Fibroblast of skin of back (primary cell): Measurements from ENCODE around the gene THOC6.
A peak's percentile ranks its signal among the peaks of the same experiment; 100 is the strongest.

Experiments
- DNase-seq: peaks from one replicate; pipeline ENCODE4 v3.0.0-alpha.2; 2013

THOC6 gene

DNA sequence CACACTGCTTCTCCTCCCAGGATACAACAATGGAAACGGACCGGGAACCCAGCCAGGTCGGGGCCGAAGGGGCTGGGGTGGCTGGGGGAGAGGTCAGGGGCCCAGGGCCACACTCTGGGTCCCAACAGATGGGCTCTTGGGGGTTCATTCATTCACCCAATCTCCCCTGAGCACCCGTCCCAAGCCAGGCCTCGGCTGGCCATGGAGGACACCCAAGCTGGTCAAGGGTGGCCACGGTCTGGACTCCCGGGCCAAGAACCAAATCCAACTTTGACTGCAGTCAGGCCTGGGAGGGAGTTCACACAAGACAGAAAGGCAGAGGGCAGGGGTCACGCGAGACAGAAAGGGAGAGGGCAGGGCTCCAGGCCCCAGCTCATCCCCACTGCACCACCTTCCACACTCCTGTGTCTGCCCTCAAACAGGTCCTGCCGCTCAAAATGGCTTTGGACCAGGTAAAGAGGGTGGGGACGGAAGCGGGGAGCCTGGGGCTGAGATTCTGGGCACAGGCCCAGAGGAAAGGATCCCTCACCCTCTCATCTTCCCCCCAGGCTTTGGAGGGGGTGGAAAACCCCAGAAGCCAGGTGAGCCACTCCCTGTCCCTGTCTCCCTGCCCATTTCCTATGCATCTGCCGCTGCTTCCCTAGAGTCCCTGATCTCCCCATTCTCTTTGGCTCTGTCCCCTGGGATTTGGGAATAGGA, 31.3 kb upstream of the THOC6 start:
- no peak for DNase-seq

DNA sequence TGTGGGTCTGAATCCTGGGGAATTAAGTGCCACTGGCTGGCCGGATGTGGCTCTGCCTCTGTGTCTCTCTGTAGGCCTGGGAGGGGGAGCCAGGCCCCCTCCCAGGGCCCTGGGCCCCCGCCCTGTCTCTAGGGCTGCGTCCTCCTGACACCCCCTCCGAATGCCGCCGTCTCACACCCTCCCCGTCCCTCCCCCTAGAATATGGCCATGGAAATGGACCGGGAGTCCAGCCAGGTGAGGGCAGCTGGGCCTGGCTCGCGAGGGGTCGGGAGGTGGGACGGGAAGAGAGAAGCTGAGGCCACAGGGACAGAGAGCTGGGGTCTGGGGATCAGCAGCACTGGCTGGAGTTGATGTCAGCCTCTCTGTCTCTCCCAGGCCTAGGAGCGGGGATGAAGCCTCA, 27.5 kb upstream of the THOC6 start:
- DNase-seq, result no peak

DNA sequence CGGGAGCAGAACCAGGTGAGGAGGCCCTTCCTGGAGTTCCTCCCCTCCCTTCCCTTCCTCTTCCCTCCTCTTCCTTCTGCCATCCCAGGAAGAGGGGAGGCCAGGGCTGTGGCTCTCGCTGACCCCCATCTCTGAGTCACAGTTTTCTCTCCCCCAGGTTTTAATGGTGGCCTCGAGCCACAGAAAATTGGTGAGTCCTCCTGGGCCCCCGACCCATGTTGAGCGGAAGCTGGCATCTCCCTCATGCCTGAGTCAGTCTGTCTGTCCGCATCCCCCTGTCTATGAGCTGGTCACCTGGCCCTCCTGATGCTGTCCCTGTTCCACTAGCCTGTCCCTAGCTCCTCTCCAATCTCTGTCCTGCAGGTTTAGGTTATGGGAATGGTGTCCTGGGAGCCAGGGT, 23.9 kb upstream of the THOC6 start:
- no peak for DNase-seq

DNA sequence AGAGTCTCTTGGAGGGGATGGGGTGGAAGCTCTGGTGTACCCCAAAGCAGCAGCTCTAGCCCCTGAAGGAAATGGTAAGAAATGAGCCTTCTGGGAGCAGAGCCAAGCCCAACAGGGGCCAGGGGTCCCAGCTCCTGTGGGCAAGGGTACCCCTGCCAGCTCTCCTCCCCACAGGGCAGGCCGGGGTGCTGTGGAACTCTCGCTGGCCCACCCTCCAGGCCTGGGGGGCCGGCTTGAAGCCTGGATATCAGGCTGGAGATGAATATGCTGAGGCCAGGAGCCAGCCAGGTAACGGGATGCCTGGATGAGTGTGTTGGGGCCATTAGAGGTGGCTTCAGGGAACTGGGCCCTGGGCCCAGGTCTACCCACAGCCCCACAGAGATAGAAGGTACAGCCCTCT, 23.3 kb upstream of the THOC6 start:
- no peak for DNase-seq

DNA sequence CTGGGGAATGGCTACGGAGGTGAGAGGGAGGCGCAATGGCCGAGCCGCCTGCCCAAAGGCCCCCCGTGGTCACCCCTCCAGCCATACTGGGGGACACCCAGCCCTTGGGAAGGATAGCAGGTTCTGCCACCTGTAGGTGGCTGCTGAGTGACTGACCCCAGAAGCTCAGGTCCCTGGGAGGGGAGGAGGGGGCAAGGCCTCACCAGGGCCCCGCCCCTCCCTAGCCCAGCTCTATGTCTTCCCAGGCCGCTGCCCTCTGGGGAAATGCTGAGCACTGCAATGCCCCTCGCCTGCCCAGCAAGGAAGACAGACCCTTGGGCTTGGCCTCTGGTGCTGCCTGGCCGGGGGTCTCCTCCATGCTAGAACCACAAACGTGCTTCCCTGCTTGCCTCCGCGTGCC, 22.5 kb upstream of the THOC6 start:
- no peak for DNase-seq

DNA sequence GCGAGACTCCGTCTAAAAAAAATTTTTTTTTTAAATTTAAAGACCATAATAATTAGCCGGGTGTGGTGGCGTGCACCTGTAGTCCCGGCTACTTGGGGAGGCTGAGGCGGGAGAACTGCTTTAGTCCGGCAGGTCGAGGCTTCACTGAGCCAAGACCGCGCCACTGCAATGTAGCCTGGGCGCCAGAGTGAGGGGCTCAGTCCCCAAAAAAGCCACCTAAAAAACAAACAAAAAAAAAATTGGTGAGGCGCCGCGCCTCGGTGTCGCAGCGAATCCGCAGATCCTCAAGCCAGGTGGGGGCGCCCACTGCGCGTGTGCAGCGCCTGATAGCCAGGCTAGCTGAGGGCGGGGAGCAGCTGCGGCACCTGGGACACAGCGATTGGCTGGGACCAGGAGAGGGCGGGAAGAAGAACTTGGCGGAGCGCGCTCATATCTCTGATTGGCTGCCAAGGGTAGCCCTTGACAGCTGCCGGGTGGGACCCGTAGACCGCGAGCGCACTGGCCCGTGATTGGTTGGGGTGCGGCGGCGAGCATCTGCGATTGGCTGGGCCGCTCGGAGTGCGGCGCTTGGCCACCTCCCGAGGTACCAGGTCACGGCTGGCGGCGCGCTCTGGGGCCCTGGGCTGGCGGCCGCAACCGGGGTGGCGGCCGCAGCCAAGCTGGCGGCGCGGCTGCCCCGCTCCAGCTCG, 20.1 kb upstream of the THOC6 start:
- peak; percentile 97 for DNase-seq

DNA sequence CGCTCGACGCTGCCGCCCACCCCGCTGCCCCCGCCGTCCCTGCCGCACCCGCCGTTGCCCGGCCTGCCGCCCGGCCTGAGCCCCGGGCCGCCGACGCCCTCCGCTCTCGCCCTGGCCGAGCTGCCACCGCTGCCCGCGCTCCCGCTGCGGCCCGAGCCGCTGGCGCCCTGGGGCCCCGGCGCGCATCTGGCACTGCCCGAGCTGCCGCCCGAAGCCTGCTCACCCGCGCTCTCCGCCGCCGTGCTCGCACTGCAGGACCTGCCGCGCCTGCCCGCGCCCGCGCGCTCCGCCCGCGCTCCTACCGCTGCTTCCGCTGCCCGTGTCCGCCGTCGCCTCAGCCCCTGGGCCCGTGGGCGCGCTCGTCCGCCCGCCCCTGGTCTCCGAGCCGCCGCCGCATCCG, 19.5 kb upstream of the THOC6 start:
- no peak for DNase-seq

DNA sequence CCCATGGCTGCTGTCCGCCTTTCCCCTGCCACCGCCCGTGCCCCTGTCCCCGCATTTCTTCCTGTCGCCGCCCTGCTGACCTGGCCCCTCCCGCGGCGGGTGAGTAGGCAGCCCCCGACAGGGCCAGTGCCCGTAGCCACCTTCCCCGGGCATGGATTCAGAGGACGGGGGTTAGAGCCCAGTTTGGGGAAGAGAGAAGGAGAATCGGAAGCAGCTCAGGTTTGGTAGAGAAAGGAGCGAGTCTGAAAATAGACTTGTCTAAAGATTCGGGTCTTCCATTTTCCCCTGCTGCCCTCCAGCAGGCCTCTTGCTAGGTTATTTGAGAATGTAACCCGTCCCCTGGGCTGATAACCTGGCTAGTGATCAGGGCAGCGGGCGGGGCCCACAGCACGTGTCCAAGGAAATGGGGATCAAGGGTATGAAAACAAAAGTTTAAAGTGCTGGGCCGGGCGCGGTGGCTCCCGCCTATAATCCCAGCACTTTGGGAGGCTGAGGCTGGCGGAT, 19.0 kb upstream of the THOC6 start:
- no peak for DNase-seq

DNA sequence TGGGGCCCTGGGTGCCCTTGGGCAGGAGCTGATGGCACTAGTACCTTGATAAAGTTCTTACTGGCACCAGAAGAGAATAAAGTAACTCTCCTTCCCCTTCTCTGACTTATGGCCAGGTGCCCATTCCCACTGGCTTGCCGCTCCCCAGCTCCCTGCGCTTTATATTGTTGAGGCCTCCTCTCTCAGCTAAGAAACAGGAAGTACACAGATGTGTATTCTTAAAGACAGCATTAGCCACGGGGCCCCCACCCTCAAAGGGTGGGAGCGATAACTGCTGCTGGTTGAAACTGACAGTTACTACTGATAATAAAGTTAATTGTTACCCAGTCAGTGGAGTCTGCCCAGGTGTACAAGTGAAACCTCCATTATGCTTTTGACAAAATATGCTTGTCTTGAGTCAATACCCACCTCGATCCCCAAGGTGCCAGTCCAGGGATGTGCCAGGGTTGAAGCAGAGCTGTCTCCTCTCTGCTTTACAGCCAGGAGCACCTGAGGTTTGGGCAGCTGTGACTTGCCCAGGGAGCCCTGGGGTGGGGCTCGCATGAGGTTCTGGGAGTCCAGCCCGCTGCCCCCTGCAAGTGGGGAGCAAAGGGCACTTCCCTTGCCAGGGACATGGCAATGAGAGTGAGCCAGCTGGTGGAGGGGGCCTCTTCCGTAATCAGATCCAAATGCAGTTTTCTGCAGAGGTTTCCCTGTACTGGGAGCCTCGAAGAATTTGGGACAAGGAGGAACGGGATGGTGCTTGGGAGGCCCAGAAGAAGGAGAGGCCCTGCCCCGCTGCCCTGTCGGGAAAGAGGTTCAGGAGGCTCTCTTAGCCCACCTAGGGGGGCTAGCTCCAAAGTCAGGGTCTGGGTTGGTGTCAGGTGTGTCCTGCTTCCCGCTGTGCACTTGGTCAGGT, 16.5 kb upstream of the THOC6 start:
- DNase-seq, result no peak

DNA sequence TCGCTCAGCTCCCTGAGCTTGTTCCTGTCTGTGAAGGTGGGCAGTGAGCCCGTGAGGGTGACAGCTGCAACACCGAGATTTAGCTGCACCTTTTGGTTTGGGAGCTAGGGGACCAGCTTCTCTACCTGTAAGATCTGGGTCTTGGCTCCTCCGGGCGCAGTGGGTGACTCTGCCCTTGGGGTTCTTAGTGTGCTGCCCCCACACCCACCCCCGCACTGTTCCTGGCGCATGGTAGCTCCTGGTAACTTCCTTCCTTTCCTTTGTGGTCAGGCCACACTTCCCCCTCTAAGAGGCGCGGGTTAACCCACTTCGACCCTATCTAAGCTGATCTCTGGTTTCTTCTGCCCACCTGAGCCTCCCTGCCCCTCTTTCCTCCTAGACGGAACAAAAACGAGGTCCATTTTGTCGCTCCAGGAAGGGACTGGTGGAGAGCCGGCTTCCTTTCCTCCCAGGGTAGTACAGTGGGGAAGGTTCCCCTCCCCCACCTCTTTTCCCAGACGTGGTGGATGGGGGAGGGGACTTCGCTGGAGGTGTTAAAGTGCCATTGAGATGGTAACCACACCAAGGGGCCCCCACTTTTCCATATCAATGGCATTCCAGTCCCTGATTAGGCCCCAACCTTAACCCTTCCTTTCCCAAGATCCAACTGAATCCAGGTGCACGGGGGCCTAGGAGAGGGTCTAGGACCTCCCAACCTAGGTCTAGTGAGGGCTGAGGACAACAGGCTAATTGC, 15.7 kb upstream of the THOC6 start:
- DNase-seq, result no peak

DNA sequence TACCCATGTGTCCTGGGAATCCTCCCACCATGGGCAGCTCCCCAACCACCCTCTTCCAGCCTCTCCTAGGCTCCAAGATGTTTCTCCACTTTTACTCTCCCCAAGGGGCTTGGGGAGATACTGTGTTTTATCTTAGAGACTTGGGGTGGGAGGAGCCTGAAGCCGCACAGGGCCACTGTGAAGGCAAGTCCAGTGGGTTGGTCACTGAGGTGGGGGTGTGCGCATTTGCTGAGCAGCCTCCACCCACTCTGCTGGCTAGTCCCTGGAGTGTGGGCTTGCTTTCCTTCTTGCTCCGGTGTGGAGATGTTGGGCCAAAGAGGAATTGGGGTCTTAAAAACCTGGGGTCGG, 15.2 kb upstream of the THOC6 start:
- no peak for DNase-seq

DNA sequence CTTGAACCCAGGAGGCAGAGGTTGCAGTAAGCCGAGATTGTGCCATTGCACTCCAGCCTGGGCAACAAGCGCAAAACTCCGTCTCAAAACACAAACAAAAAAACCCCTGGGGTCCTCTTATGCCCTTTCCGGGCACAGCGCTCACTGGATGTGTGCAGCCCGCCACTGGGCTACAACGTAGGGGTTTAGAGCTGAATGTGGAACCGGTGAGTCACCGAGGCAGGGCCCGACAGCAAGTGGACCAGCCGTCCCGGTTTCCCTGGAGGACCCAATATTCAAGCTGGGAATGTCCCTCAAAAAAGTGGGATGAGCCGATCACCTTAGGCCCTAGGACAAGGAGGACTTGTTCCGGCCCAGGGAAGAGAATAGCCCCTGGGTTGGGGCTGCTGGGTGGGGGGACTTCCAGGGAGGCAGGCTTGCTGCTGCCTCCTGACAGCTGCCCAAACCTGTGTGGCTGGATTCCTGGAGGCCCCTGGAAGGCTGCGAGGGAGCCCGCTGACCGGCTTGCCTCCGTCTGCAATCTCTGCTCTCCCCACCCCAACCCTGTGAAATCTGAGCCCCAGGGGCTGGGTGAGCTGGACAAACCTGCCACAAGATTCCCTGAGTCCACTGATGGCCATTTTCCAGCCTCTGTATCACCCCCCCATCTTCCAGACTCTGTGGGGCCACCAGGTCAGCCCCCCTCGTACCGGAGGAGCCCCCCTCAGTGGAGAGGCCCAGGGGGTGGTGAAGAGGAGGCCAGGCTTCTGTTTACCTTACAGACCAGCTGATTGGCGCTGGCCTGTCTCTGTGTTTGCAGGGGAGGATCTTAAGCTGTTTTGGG, 14.1 kb upstream of the THOC6 start:
- DNase-seq, result no peak

DNA sequence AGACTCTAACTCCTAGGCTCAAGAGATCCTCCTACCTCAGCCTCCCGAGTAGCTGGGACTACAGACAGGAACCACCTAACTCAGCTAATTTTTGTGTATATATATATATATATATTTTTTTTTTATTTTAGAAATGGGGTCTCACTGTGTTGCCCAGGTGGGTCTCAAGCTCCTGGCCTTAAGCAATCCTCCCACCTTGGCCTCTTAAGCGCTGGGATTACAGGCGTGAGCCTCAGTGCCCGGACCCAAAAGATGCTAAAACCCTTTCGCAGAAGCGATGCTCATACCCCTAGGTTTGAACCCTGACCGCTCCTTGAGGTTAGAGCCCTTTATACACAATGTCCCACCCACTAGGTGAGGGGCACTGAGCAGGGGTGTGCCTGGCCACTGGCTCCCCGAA, 13.3 kb upstream of the THOC6 start:
- no peak for DNase-seq

DNA sequence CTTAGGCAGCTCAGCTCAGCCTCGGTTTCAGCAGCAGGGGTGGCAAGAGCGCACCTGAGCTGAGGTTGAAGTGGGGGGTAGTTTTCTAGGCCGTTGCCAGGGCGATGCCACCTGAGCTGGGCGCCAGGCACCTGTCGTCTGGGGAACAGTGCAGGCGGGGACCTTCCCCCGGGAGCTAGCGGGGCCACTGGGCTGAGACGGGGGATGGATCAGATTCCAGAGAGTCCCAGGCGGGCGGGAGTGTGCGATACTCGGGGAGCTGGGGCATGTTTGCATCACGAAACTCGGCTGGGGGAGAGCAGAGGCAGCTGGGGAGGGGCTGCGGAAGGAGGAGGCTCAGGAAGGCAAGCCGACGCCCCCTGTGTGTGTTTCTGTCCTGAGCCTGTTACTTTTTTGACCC, 11.6 kb upstream of the THOC6 start:
- no peak for DNase-seq

DNA sequence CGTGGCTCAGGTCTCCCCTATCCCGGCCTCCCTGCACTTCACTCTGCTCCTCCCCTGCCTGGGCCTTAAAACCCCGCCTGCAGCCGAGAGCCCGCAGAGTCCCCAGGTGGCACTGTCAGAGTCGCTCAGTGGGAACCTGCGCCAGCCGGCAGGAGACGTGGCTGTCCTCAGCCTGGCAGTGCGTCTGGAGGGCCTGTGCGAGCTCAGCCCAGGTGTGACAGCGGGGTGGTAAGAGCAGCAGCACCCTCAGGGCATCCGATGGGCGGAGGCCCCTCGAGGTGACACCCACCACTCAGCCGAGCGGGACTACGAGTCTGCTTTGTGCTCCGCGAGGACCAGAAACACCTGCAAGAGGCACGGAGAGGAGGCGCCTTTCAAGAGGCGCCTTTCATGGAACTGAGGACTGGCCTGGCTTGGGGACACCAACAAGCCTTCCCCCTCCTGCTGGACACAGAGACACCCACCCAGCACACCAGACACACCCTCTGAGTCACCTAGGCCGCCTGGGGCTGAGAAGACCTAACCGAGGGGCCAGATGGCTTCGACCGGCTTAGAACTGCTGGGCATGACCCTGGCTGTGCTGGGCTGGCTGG, 10.9 kb upstream of the THOC6 start, which contains the start of gene CLDN9:
Gene CLDN9, plus strand, starts transcription at position 96 of the 593 bp plus-strand sequence. Its CDS starts 440 bp downstream, at position 536.
- DNase-seq, result peak; percentile 31

DNA sequence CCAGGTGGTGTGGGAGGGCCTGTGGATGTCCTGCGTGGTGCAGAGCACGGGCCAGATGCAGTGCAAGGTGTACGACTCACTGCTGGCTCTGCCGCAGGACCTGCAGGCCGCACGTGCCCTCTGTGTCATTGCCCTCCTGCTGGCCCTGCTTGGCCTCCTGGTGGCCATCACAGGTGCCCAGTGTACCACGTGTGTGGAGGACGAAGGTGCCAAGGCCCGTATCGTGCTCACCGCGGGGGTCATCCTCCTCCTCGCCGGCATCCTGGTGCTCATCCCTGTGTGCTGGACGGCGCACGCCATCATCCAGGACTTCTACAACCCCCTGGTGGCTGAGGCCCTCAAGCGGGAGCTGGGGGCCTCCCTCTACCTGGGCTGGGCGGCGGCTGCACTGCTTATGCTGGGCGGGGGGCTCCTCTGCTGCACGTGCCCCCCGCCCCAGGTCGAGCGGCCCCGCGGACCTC, 10.3 kb upstream of the THOC6 start:
- no peak for DNase-seq

DNA sequence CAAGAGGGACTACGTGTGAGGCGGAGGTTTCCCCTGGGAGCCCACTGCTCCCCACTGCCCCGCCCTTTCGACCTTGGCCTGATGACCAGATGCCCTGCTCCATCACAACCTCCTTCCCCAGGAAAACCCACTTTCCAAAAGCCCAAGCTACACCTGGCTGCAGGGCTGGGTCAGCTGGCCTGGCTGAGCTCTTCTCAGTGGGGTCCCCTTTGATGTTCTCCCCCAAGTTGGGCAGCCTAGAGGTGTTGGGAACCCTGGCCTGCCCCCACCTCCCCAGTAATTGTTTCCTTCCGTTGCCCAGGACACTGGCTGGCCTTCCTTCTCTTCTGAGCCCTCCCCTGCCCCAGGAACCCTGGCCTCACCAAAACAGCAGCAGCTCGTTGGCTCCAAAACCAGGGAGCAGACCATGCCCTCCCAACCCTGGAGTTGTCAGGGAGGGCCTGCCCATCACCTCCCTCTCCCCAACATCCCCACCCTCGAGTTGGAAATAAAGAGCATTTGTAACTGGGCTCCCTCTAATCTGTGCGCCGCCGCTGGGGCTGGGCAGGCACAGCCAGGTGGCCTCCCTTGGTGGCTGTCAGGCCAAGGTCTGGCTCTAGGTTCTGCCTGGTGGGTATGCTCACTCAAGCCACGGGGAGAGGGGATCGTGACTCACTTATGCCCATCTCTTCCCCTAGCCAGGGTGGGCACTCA, 9.7 kb upstream of the THOC6 start:
- DNase-seq, result no peak

DNA sequence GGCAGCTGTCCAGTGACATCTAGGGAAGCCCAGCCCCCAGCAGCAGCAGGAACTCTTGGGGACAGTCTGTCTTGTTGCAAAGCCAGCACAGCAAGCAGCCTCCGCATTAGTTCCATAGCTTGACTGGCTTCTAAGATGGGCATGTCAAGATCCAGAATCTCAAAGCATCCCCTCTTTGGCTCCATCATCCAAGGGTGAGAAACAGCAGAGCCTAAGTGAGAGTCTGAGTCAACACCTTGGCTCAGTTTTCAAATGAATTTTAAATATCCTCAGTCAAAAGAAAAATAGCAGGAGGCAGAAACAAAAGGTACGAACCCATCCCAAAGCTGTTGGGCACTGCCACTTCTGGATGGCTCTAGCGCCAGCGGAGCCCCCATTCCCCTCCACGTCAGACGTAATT, 8.9 kb upstream of the THOC6 start:
- DNase-seq, result no peak

DNA sequence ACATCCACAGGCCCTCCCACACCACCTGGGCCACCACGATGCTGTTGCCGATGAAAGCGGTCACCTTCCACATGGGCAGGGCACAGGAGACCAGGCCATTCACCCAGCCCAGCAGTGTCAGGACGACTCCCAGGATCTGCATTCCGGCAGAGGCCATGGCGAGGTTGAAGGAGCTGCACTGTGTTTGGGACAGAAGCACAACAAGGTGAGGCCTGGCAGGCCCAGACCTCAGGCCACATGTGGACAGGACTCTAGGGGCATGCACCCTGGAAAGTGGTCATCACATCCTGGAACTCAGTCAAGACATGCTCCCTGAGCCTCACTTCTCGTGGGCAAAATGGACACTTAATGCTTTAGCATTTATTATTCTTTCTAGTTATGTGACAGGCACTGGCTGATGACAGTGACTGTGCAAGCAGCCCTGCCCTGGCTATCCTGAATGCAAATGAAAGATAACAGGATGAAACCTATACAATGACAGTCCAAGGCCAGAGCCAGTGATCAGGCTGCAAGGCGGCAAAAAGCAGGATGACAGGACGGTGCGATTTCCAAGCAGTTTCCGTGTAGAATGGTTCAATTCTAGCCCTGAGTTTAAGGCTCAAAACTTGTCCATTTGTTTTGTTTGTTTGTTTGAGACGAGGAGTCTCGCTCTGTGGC, 7.8 kb upstream of the THOC6 start:
- no peak for DNase-seq

DNA sequence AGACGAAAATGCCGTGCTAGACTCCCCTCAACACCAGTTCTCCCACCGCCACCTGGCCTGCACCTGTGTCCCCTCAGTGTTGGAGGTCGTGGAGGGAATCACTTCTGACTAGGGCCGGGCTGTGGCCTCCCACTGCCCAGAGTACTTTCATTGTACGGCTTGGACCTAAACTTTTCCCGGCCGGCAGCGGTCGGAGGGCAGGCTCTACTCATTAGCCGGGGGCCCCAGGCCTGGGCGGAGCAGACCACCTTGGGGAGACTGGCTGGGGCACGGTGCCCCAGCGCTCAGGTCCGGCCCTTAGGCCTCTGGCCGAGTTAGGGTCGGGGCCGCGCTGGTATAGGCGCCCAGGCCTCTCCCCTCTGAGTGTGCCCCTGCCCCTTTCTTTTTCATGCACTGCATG, 6.5 kb upstream of the THOC6 start:
- no peak for DNase-seq
